PC-3 (cell line): ENCODE measurements around the gene COL27A1.

Experiments
- EZH2 ChIP-seq: fragments of 300-600 bp; sonication (generic); IDR thresholded peaks from one replicate; pipeline ENCODE4 v1.6.1; 2017; ENCODE audit warnings: antibody characterized with exemption, mild to moderate bottlenecking, low read length; ENCODE audit not compliant: unreplicated experiment
- EZH2phosphoT487 ChIP-seq: fragments of 300-600 bp; sonication (generic); IDR thresholded peaks from 2 replicates; pipeline ENCODE4 v1.6.1; 2018; ENCODE audit warnings: mild to moderate bottlenecking, antibody characterized with exemption, low read length, borderline replicate concordance
- TF ChIP-seq, protein P1 (sequence below): fragments of 300-600 bp; sonication (generic); conservative IDR thresholded peaks from 2 replicates; pipeline ENCODE4 v1.5.1; 2017; ENCODE audit warnings: antibody characterized with exemption, low read depth, mild to moderate bottlenecking, low read length

DNA sequence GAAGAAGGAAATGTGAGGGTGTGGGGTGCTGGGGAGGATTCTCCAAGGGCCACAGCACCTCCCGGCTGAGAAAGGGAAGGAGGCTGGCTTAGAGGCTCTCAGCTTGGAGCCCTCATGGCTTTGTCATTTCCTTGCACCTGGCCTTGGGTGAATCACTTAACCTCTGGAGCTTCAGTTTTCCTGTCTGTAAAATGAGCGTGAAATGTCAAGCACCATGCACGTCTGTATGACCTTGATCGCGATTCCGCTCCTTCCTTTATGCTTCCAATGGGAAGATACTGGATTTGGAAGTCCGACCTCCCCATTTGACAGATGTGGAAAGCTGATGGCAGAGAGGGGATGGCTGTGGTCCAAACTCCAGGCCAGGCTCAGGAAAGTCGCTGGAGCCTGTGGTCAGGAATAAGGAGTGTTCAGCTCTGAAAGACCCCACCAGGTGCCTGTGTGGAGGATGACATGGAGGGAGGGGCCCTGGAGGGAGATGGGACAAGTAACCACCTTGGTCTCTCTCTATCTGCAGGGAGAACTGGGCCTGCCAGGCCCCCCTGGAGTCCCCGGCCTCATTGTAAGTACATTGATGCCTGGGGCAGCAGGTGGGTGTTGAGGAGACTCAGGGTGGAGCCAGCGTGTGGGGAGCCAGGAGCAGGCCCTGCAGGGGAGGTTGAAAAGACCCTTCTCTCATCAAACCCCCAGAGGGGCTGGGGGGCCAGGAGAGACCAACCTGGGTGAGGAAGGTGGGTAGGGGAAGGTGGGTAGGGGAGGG is 66.5 kb downstream of the COL27A1 start:
- TF ChIP-seq, protein P1, sequence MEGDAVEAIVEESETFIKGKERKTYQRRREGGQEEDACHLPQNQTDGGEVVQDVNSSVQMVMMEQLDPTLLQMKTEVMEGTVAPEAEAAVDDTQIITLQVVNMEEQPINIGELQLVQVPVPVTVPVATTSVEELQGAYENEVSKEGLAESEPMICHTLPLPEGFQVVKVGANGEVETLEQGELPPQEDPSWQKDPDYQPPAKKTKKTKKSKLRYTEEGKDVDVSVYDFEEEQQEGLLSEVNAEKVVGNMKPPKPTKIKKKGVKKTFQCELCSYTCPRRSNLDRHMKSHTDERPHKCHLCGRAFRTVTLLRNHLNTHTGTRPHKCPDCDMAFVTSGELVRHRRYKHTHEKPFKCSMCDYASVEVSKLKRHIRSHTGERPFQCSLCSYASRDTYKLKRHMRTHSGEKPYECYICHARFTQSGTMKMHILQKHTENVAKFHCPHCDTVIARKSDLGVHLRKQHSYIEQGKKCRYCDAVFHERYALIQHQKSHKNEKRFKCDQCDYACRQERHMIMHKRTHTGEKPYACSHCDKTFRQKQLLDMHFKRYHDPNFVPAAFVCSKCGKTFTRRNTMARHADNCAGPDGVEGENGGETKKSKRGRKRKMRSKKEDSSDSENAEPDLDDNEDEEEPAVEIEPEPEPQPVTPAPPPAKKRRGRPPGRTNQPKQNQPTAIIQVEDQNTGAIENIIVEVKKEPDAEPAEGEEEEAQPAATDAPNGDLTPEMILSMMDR: no peak
- TF ChIP-seq EZH2 (no peak), EZH2phosphoT487 (no peak)
